HFFc6 (cell line): ENCODE data around the gene BMF. TPM values are rescaled to one million over a fixed set of nuclear protein-coding genes. Genes with fewer than 3 reads are reported as not detected.

Experiments used
- DNase-seq: peaks from one replicate; pipeline ENCODE4 v3.0.0-alpha.2; 2018
- H3K27ac Mint-ChIP-seq: 2 replicates; pipeline ENCODE4 v1.8.0; 2020; ENCODE audit warnings: mild to moderate bottlenecking, mixed read lengths
- H3K27me3 Mint-ChIP-seq: 2 replicates; pipeline ENCODE4 v1.8.0; 2021; ENCODE audit warnings: mild to moderate bottlenecking, moderate library complexity, mixed read lengths; ENCODE audit not compliant: insufficient read depth
- H3K36me3 Mint-ChIP-seq: 2 replicates; pipeline ENCODE4 v1.8.0; 2021; ENCODE audit warnings: low read depth, mixed read lengths
- H3K4me1 Mint-ChIP-seq: 2 replicates; pipeline ENCODE4 v1.8.0; 2020; ENCODE audit warnings: low read depth, mixed read lengths
- H3K4me3 Mint-ChIP-seq: 2 replicates; pipeline ENCODE4 v1.8.0; 2020; ENCODE audit warnings: mild to moderate bottlenecking, moderate library complexity, mixed read lengths
- H3K9me3 Mint-ChIP-seq: 2 replicates; pipeline ENCODE4 v1.8.0; 2020; ENCODE audit warnings: mild to moderate bottlenecking, mixed read lengths
- CTCF ChIP-seq: fragments of 200-600 bp; sonication (generic); IDR thresholded peaks from 2 replicates; pipeline ENCODE4 v1.5.0; 2021; ENCODE audit warnings: antibody characterized with exemption, mild to moderate bottlenecking
- total RNA-seq, 6 experiments: library from RNA; stranded (reverse); fragmentation: NEBNext Ultra II Directional; extraction: Animal tissue kit (Norgen Biotek cat#: 25700); gene quantifications; 2 replicates in 1 of 6; 3 replicates in 5 of 6; pipeline ENCODE4 v1.2.3, GENCODE V29; 2021

Gene BMF
- total RNA-seq, 6 experiments from 2014 or later, result 0.57 to 1.2 (median 0.81) TPM

- H3K36me3 Mint-ChIP-seq, result no peaks in the 10 kb centered on the region
- no peak overlapping the region for H3K27ac Mint-ChIP-seq
- H3K4me3 Mint-ChIP-seq, result peak overlapping the region; percentile 15; the same call in 1 of the 2 replicates
- no peak for TF ChIP-seq CTCF
- peaks cover 73% of the 10 kb centered on the region for H3K4me1 Mint-ChIP-seq
- H3K27me3 Mint-ChIP-seq, result peaks cover 6% of the 10 kb centered on the region
- DNase-seq, result no peak
- no peaks in the 10 kb centered on the region for H3K9me3 Mint-ChIP-seq
These were observed 3.0 kb downstream of the BMF start for GRCh38 chr15:40105517-40106202.

DNA sequence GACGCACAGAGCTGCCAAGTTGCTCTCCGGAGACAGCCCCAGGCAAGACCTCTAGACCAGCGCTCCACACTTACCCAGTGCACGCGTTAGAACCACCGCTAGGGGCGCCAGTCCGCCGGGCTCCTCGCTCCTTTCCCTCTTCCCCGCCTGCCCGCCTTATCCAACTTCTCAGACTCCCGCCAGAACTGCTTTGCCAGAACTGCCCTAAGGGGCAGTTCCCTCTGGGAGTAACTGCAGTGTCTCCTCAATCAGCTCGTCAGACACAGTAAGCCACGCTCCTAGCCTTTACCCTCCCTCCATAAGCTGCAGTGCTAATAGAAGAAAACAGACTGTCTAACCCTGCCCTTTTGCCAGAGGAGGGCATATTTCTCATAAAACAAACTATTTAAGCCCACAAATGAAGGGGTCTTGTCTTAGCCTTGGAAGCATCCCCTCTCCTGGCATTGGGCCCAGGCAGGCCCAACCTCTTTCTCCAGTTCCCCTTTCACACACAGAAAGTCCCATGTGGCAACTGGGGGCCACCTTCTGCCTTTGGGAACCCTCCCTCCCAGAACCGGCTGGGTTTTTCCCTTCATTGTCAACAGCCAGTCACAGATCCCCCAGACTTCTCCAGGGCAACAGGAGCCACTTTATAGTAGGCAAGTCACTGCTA, 3.7 kb downstream of the BMF start:
- DNase-seq, result peak; percentile 79
- H3K9me3 Mint-ChIP-seq, result no peaks in the 10 kb centered on the region
- no peaks in the 10 kb centered on the region for H3K36me3 Mint-ChIP-seq
- H3K27ac Mint-ChIP-seq, result peak overlapping the region; percentile 5; the same call in 1 of the 2 replicates
- peak; percentile 99 for TF ChIP-seq CTCF
- H3K4me3 Mint-ChIP-seq, result peak overlapping the region; percentile 15; the same call in 1 of the 2 replicates
- H3K4me1 Mint-ChIP-seq, result peaks cover 80% of the 10 kb centered on the region
- peaks cover 6% of the 10 kb centered on the region for H3K27me3 Mint-ChIP-seq

- no peak for DNase-seq
- H3K4me1 Mint-ChIP-seq, result peaks cover 83% of the 10 kb centered on the region
- no peaks in the 10 kb centered on the region for H3K36me3 Mint-ChIP-seq
- peak overlapping the region; percentile 2; the same call in 1 of the 2 replicates for H3K27ac Mint-ChIP-seq
- no peaks in the 10 kb centered on the region for H3K9me3 Mint-ChIP-seq
- no peak for TF ChIP-seq CTCF
- peaks cover 6% of the 10 kb centered on the region for H3K27me3 Mint-ChIP-seq
- no peak overlapping the region for H3K4me3 Mint-ChIP-seq
These were observed 4.3 kb downstream of the BMF start for GRCh38 chr15:40104296-40104864.

- Mint-ChIP-seq H3K4me1 (peaks cover 83% of the 10 kb centered on the region), H3K27ac (peak overlapping the region; percentile 78), H3K27me3 (peaks cover 6% of the 10 kb centered on the region), H3K36me3 (no peaks in the 10 kb centered on the region), H3K9me3 (no peaks in the 10 kb centered on the region), H3K4me3 (peak overlapping the region; percentile 35; the same call in 1 of the 2 replicates)
- DNase-seq, result no peak
- TF ChIP-seq CTCF, result no peak
These were observed 4.8 kb downstream of the BMF start for GRCh38 chr15:40103864-40104271.

GRCh38 chr15:40102897-40103858, 5.5 kb downstream of the BMF start:
- peaks cover 3% of the 10 kb centered on the region; the same call in 1 of the 2 replicates for H3K27me3 Mint-ChIP-seq
- no peaks in the 10 kb centered on the region for H3K9me3 Mint-ChIP-seq
- peak; percentile 48 for DNase-seq
- peaks cover 86% of the 10 kb centered on the region for H3K4me1 Mint-ChIP-seq
- peak overlapping the region; percentile 78 for H3K27ac Mint-ChIP-seq
- TF ChIP-seq CTCF, result no peak
- no peaks in the 10 kb centered on the region for H3K36me3 Mint-ChIP-seq
- H3K4me3 Mint-ChIP-seq, result peak overlapping the region; percentile 35
